RWPE2 (cell line): ENCODE measurements around the gene STRN3.

Experiments
- ATAC-seq: fragments of 200-7000 bp; cut with Tn5 transposase; 3 replicates; pipeline ENCODE4 v1.9.1; 2021; ENCODE audit warnings: low read depth
- DNase-seq: peaks from one replicate; pipeline ENCODE4 v3.0.0-alpha.2; 2020; ENCODE audit warnings: low spot score
- H3K27ac ChIP-seq: fragments of 450-650 bp; 2 replicates; pipeline ENCODE4 v1.5.1; 2017; ENCODE audit warnings: mild to moderate bottlenecking; ENCODE audit not compliant: poor library complexity, severe bottlenecking
- H3K27me3 ChIP-seq: fragments of 250-450 bp; sonication (Bioruptor Pico); 2 replicates; pipeline ENCODE4 v1.5.1; 2021; ENCODE audit warnings: mild to moderate bottlenecking, moderate library complexity; ENCODE audit not compliant: insufficient read depth, poor library complexity, severe bottlenecking
- H3K36me3 ChIP-seq: fragments of 250-450 bp; sonication (Bioruptor Pico); 2 replicates; pipeline ENCODE4 v1.5.1; 2020; ENCODE audit warnings: low read depth, mild to moderate bottlenecking, moderate library complexity
- H3K4me1 ChIP-seq: fragments of 250-450 bp; sonication (Bioruptor Pico); 2 replicates; pipeline ENCODE4 v1.5.1; 2021; ENCODE audit warnings: mild to moderate bottlenecking, moderate library complexity; ENCODE audit not compliant: insufficient read depth, poor library complexity, severe bottlenecking
- H3K4me3 ChIP-seq: fragments of 250-450 bp; sonication (Bioruptor Pico); 2 replicates; pipeline ENCODE4 v1.5.1; 2021; ENCODE audit warnings: mild to moderate bottlenecking, moderate library complexity; ENCODE audit not compliant: severe bottlenecking
- H3K9me3 ChIP-seq: fragments of 250-450 bp; sonication (Bioruptor Pico); 2 replicates; pipeline ENCODE4 v1.5.1; 2021; ENCODE audit warnings: mild to moderate bottlenecking, moderate library complexity; ENCODE audit not compliant: severe bottlenecking
- CTCF ChIP-seq: fragments of 450-650 bp; IDR thresholded peaks from one replicate; pipeline ENCODE4 v1.5.1; 2017; ENCODE audit warnings: mild to moderate bottlenecking, moderate library complexity; ENCODE audit not compliant: poor library complexity, severe bottlenecking

Gene STRN3

GRCh38 chr14:30861200-30861599 lies 165.0 kb downstream of the STRN3 start:
- H3K27ac ChIP-seq = no peak overlapping the region
- no peaks in the 10 kb centered on the region for H3K4me1 ChIP-seq
- H3K27me3 ChIP-seq = peaks cover 15% of the 10 kb centered on the region
- no peak for TF ChIP-seq CTCF
- H3K36me3 ChIP-seq = no peaks in the 10 kb centered on the region
- H3K4me3 ChIP-seq = no peak overlapping the region
- no peaks in the 10 kb centered on the region for H3K9me3 ChIP-seq
- no peak for ATAC-seq
- DNase-seq = no peak

GRCh38 chr14:30855345-30856037 lies 170.7 kb downstream of the STRN3 start:
- Histone ChIP-seq H3K36me3 (no peaks in the 10 kb centered on the region), H3K4me3 (no peak overlapping the region), H3K9me3 (no peaks in the 10 kb centered on the region), H3K27ac (no peak overlapping the region), H3K27me3 (no peaks in the 10 kb centered on the region), H3K4me1 (no peaks in the 10 kb centered on the region)
- no peak for ATAC-seq
- DNase-seq = no peak
- TF ChIP-seq CTCF = no peak

- Histone ChIP-seq H3K36me3 (no peaks in the 10 kb centered on the region), H3K4me1 (no peaks in the 10 kb centered on the region), H3K27ac (no peak overlapping the region), H3K4me3 (no peak overlapping the region), H3K27me3 (no peaks in the 10 kb centered on the region), H3K9me3 (no peaks in the 10 kb centered on the region)
- DNase-seq = no peak
- TF ChIP-seq CTCF = no peak
- ATAC-seq = no peak
Measured at GRCh38 chr14:30854492-30854891, 171.7 kb downstream of the STRN3 start.

- H3K4me3 ChIP-seq = no peak overlapping the region
- TF ChIP-seq CTCF = no peak
- no peaks in the 10 kb centered on the region for H3K36me3 ChIP-seq
- DNase-seq = no peak
- H3K27ac ChIP-seq = no peak overlapping the region
- ATAC-seq = no peak
- H3K4me1 ChIP-seq = no peaks in the 10 kb centered on the region
- H3K27me3 ChIP-seq = no peaks in the 10 kb centered on the region
- H3K9me3 ChIP-seq = no peaks in the 10 kb centered on the region
Measured at GRCh38 chr14:30853946-30854345, 172.2 kb downstream of the STRN3 start.

GRCh38 chr14:30849983-30850382 lies 176.2 kb downstream of the STRN3 start:
- Histone ChIP-seq H3K36me3 (no peaks in the 10 kb centered on the region), H3K4me1 (no peaks in the 10 kb centered on the region), H3K4me3 (no peak overlapping the region), H3K27me3 (peaks cover 23% of the 10 kb centered on the region), H3K27ac (no peak overlapping the region), H3K9me3 (no peaks in the 10 kb centered on the region)
- no peak for TF ChIP-seq CTCF
- no peak for ATAC-seq
- no peak for DNase-seq
